Peyer's patch (tissue), 4 donors: Measurements from ENCODE around the gene CLCF1. TPM values are rescaled to one million over a fixed set of nuclear protein-coding genes. Genes with fewer than 3 reads are reported as not detected.

ENCODE experiments used
- DNase-seq, 3 donors: peaks; one replicate each; pipeline ENCODE4 v3.0.0-alpha.2; 2017 to 2019
- H3K27ac ChIP-seq, 4 donors: fragments of 200-600 bp; sonication (generic); one replicate each; pipeline ENCODE4 v1.5.1; 2016 to 2019
- H3K27me3 ChIP-seq, 2 donors: fragments of 200-600 bp; sonication (generic); one replicate each; pipeline ENCODE4 v1.5.1; 2019
- H3K36me3 ChIP-seq, 3 donors: fragments of 200-600 bp; sonication (generic); one replicate each; pipeline ENCODE4 v1.5.1; 2016 to 2019
- H3K4me1 ChIP-seq, 4 donors: fragments of 200-600 bp; sonication (generic); one replicate each; pipeline ENCODE4 v1.5.1; 2016 to 2019
- H3K4me3 ChIP-seq, 4 donors: fragments of 200-600 bp; sonication (generic); 1 replicate in 3 of 4; 2 replicates in 1 of 4; pipeline ENCODE4 v1.5.1; 2016 to 2019; ENCODE audit warnings: mild to moderate bottlenecking in 1 of 4
- H3K9me3 ChIP-seq, 4 donors: fragments of 200-600 bp; sonication (generic); one replicate each; pipeline ENCODE4 v1.5.1; 2016 to 2019; ENCODE audit warnings: mild to moderate bottlenecking in 1 of 4
- POLR2A ChIP-seq, 2 donors: fragments of 450-650 bp; IDR thresholded peaks; one replicate each; pipeline ENCODE4 v1.5.1; 2017; ENCODE audit warnings: antibody characterized with exemption in 2 of 2, mild to moderate bottlenecking in 2 of 2, moderate library complexity in 2 of 2
- total RNA-seq, 4 donors: library from RNA; depleted of rRNA; stranded (reverse); fragments of >200 nt; gene quantifications; one replicate each; pipeline ENCODE4 v1.1.0, GENCODE V29; 2016
- TF ChIP-seq, protein P1 (sequence below), 6 experiments: fragments of 450-650 bp in 4 of 6; fragments of 200-600 bp in 2 of 6; sonication (generic) in 1 of 6; IDR thresholded peaks; one replicate each; pipeline ENCODE4 v1.5.1; 2017 to 2019; ENCODE audit warnings: antibody characterized with exemption in 6 of 6, mild to moderate bottlenecking in 3 of 6, moderate library complexity in 1 of 6

CLCF1 gene
- total RNA-seq, 4 donors from 2014 or later = 1.2 to 14.9 (median 7.5) TPM

DNA sequence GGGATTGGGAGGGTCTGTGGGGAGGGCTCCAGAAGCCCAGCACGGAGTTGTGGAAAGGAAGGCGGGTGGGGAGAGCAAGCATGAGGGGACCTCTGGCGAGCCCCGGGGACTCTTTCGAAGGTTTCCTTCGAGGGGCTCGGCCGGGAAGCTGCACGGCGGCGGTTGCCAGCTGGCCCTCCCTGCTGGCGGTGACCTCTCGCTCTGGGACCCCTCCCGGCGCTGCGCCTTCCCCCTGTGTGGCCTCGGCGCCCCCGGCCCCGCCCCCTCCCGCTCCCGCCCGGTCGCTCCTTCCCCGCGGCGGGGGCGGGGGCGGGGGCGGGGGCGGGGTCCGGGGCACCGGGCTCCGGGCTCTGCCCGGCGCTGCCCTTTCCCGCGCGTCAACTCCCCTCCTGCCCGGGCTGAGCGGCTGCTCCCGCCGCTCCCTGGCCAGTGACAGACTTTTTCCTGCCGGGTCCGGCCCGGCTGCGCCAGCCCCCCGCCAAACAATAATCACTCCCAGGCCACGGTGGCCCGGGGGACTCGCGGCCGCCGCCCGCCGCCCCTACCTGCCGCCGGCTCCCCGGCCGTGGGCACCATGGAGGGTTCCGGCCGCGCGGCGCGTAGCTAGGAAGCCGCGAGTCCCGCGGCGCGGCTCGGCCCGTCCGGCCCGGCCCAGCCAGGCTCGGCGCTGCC, 941 bp downstream of the CLCF1 start:
- Histone ChIP-seq H3K9me3 (no peaks in the 10 kb centered on the region), H3K27me3 (no peaks in the 10 kb centered on the region), H3K27ac (peak overlapping the region; percentile 90 to 96 (median 94)), H3K4me1 (peaks cover 3 to 60% (median 26%) of the 10 kb centered on the region in 4 donors), H3K4me3 (peak overlapping the region; percentile 79 to 95 (median 89)), H3K36me3 (no peaks in the 10 kb centered on the region)
- TF ChIP-seq, protein P1, sequence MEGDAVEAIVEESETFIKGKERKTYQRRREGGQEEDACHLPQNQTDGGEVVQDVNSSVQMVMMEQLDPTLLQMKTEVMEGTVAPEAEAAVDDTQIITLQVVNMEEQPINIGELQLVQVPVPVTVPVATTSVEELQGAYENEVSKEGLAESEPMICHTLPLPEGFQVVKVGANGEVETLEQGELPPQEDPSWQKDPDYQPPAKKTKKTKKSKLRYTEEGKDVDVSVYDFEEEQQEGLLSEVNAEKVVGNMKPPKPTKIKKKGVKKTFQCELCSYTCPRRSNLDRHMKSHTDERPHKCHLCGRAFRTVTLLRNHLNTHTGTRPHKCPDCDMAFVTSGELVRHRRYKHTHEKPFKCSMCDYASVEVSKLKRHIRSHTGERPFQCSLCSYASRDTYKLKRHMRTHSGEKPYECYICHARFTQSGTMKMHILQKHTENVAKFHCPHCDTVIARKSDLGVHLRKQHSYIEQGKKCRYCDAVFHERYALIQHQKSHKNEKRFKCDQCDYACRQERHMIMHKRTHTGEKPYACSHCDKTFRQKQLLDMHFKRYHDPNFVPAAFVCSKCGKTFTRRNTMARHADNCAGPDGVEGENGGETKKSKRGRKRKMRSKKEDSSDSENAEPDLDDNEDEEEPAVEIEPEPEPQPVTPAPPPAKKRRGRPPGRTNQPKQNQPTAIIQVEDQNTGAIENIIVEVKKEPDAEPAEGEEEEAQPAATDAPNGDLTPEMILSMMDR (IDR thresholded peaks at IDR 0.05) = no peak
- no peak for TF ChIP-seq POLR2A (IDR thresholded peaks at IDR 0.05)
- DNase-seq = peak in 2 of 3 donors; percentile 57 to 68

DNA sequence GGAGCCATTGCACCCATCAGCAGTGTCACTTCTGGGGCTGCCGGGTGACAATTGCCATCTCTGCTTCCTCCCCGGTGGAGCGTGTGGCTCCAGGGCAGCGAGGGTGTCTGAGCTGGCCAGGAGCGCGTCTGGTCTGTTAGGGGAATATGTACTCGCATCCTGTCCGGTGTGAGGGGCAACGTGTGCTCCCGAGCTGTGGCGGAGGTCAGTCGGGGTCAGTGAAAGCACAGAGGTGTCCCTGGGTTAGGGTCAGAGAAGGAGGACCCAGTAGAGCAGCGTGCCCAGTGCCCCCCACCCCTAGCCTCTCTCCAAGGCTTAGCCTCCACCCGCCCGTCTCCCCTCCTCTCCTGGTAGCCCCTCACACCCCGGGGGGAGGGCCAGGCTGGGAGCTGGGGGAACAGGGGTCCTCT, 1.5 kb downstream of the CLCF1 start:
- TF ChIP-seq POLR2A (IDR thresholded peaks at IDR 0.05) = no peak
- TF ChIP-seq, protein P1 (IDR thresholded peaks at IDR 0.05) = no peak
- no peaks in the 10 kb centered on the region for H3K36me3 ChIP-seq
- DNase-seq = no peak
- H3K9me3 ChIP-seq = no peaks in the 10 kb centered on the region
- H3K4me3 ChIP-seq = peak overlapping the region; percentile 79 to 95 (median 89)
- H3K27me3 ChIP-seq = no peaks in the 10 kb centered on the region
- H3K27ac ChIP-seq = peak overlapping the region; percentile 90 to 96 (median 94)
- H3K4me1 ChIP-seq = peaks cover 3 to 66% (median 27%) of the 10 kb centered on the region in 4 donors

DNA sequence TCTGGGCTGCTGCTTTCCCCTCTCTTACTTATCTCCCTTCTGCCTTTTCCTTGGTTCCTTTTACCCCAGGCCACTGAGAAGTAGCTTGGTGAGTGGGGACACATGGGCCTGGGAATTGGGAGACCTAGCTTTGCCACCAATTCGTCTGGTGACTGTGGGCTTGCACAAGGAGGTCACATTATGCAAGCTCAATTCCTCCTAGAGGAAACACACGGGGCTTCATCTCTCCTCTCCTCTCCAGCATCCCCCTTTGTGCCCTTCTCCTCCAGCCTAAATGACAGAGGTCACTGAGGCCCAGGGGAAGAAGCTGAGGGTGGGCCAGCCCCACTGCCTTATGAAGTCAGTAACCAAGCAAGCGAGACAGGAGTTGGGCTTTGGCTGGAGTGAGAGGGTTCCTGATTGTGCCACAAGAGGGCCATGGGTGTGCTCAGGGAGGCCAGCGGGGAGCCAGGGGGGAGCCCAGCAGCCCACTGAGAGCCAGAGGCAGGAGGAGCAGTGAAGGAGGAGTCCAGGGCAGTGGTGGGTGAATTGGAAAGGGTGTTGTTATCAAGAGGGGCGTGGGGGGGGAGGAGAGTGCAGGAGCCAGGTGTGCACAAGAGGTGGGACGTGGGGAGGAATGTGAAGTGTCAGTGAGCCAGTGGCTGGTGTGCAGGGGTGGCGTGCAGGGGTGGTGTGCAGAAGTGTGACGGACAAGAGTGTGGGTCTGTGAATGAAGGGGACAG, 2.0 kb downstream of the CLCF1 start:
- H3K36me3 ChIP-seq = no peaks in the 10 kb centered on the region
- peaks cover 3 to 71% (median 30%) of the 10 kb centered on the region in 4 donors for H3K4me1 ChIP-seq
- H3K27me3 ChIP-seq = no peaks in the 10 kb centered on the region
- no peaks in the 10 kb centered on the region for H3K9me3 ChIP-seq
- TF ChIP-seq, protein P1 (IDR thresholded peaks at IDR 0.05) = peak; percentile 37 to 58 (median 48)
- TF ChIP-seq POLR2A (IDR thresholded peaks at IDR 0.05) = no peak
- peak overlapping the region; percentile 79 to 95 (median 89) for H3K4me3 ChIP-seq
- peak in 2 of 3 donors; percentile 62 to 74 for DNase-seq
- peak overlapping the region; percentile 32 to 95 (median 92) for H3K27ac ChIP-seq

DNA sequence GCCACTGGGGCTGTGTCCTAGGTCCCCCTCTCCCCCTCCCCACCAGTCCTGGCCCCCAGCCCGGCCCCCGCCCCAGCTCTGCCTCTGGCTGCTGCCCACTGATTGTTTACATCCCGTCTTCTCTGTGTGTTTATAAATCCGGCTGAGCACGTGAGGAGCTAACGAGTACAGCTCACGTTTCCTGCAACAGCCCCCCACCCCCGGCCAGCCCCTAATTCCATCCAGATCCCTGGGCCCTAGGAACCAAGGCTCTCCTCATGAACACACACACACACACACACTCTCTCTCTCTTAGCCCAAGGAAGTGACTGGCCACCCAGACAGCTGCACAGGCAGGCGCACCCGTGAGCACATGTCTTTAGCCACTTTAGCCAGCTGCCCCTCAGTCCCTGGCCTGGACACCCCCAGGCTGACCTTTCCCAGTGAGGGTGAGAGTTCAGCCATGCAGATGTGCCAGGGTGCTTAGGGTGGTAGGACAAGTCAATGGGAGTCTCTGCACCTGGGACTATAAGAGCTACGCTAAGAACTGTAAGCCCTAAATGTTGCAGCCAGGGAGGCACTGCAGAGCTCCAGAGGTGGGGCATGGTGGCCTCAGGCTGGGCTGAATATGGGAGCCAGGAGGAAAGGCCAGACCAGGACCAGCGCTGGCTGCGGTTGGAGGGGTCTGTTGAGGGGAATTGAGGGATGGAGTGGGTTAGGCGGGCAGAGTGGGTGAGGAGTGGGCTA, 2.9 kb downstream of the CLCF1 start:
- TF ChIP-seq, protein P1 (IDR thresholded peaks at IDR 0.05) = no peak
- no peak for TF ChIP-seq POLR2A (IDR thresholded peaks at IDR 0.05)
- H3K36me3 ChIP-seq = no peaks in the 10 kb centered on the region
- H3K27me3 ChIP-seq = no peaks in the 10 kb centered on the region
- H3K9me3 ChIP-seq = no peaks in the 10 kb centered on the region
- DNase-seq = no peak
- peak overlapping the region in 1 of 4 donors; percentile 18 for H3K4me3 ChIP-seq
- H3K27ac ChIP-seq = peak overlapping the region; percentile 40 to 95 (median 92)
- peaks cover 3 to 78% (median 30%) of the 10 kb centered on the region in 4 donors for H3K4me1 ChIP-seq

DNA sequence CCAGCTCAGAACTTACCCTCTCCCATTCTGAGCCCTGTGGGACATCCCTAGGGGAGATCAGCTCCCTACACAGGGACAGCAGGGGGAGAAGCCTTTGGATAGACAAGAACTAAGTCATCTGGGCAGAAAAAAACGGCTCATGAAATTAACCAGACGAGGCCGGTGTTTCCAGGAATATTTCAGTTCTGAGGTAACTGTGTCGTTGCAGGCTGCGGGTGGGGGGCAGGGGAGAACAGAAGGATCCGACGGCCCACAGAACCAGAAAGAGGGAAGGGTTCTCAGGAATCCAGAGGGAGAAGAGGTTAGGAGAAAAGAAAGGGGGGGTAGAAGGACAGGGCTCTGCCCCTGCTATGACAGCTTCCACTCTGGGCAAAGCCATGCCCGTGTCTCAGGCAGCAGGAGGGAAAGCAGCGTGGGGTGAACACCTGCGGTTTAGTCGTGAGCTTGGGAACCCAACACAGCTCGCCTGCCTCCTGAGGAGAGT, 3.6 kb downstream of the CLCF1 start:
- peaks cover 0 to 1% (median 0%) of the 10 kb centered on the region in 3 donors for H3K36me3 ChIP-seq
- peak overlapping the region; percentile 40 to 95 (median 92) for H3K27ac ChIP-seq
- no peaks in the 10 kb centered on the region for H3K9me3 ChIP-seq
- DNase-seq = no peak
- no peak overlapping the region for H3K4me3 ChIP-seq
- H3K27me3 ChIP-seq = no peaks in the 10 kb centered on the region
- peaks cover 3 to 78% (median 32%) of the 10 kb centered on the region in 4 donors for H3K4me1 ChIP-seq
- TF ChIP-seq POLR2A (IDR thresholded peaks at IDR 0.05) = no peak
- TF ChIP-seq, protein P1 (IDR thresholded peaks at IDR 0.05) = no peak
